ENCODE results near the gene CTIF.

Gene CTIF

DNA sequence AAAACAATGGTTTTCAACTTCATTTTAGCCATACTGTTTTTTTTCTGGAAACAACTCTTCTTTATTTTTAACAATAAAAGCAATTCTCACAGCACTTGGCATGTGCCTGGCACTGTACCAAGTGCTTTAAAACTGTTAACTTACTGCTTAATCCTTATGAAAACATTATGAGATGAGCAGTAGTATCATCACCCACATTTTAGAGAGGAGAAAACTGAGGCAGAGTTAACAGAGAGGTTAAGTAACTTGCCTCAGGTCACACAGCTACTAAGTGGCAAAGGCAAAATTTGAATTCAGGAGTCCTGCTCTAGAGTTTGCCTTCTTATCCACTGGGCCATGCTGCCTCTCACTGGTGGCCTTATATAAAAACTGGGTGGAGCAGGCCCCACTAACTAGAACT lies 23.2 kb downstream of the CTIF start:
- DNase-seq (ENCODE audit: low spot score) = no peak
- Histone ChIP-seq H2BK15ac (ENCODE audit: low read length) (no peak overlapping the region), H3K18ac (ENCODE audit: low read length) (no peak overlapping the region), H3K4ac (ENCODE audit: low read length) (no peak overlapping the region), H3K9me3 (replicated peaks in 1 of 2; ENCODE audit: control insufficient read depth in 2 of 2, insufficient read depth in 1 of 2, low read depth in 1 of 2, low read length in 2 of 2) (peaks cover 0 to 8% of the 10 kb centered on the region in 2 donors), H3K4me2 (ENCODE audit: insufficient read depth, low read length, poor library complexity, severe bottlenecking) (no peak overlapping the region), H4K8ac (ENCODE audit: low read depth, low read length) (no peak overlapping the region), H2AK5ac (ENCODE audit: low read depth, low read length) (no peak overlapping the region), H3K23ac (ENCODE audit: low read depth, low read length, poor library complexity) (no peak overlapping the region), H3K14ac (ENCODE audit: low read length) (no peak overlapping the region), H3K4me1 (ENCODE audit: control insufficient read depth in 2 of 2, insufficient read depth in 1 of 2, low read depth in 1 of 2, low read length in 2 of 2) (peaks cover 3 to 7% of the 10 kb centered on the region in 2 donors), H3K27me3 (ENCODE audit: control insufficient read depth in 3 of 3, insufficient read depth in 3 of 3, low read depth in 1 of 3, low read length in 3 of 3) (no peaks in the 10 kb centered on the region), H3K36me3 (replicated peaks in 1 of 2; ENCODE audit: control insufficient read depth in 2 of 2, insufficient read depth in 2 of 2, low read length in 2 of 2) (no peaks in the 10 kb centered on the region), H2BK5ac (ENCODE audit: low read length) (no peak overlapping the region), H3K27ac (replicated peaks; ENCODE audit: low read length) (no peak overlapping the region), H3K4me3 (ENCODE audit: low read length in 2 of 2) (no peak overlapping the region), H2BK120ac (ENCODE audit: low read depth, low read length) (no peak overlapping the region), H2AFZ (ENCODE audit: low read length) (no peak overlapping the region), H4K91ac (ENCODE audit: low read depth, low read length, poor library complexity) (no peak overlapping the region), H3K9ac (ENCODE audit: low read depth, low read length, poor library complexity) (no peak overlapping the region), H3K79me1 (ENCODE audit: low read depth, low read length) (peaks cover 3% of the 10 kb centered on the region), H2BK12ac (ENCODE audit: low read length) (no peak overlapping the region)

DNA sequence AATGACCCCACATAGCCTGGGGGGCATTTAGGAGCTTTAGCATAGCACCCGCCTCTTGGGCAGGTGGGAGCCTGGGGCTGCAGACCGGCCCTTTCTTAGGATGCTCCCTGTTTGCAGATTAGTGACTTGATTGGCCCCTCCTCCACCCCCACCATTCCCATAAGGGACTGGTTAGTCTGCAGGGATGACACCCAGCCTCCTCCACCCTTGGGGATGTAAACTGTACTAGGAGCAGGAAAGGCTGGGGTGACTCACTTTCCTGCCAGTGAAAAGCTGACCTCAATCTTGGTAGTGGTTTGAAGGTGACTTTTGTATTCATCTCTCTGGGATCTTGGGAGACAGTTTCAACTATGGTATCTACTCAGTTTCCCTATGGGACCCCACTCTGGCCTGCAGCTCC lies 24.2 kb downstream of the CTIF start:
- peaks cover 5% of the 10 kb centered on the region for H3K79me1 ChIP-seq (ENCODE audit: low read depth, low read length)
- no peaks in the 10 kb centered on the region for H3K36me3 ChIP-seq (replicated peaks in 1 of 2; ENCODE audit: control insufficient read depth in 2 of 2, insufficient read depth in 2 of 2, low read length in 2 of 2)
- H3K27ac ChIP-seq (replicated peaks; ENCODE audit: low read length) = no peak overlapping the region
- H3K27me3 ChIP-seq (ENCODE audit: control insufficient read depth in 3 of 3, insufficient read depth in 3 of 3, low read depth in 1 of 3, low read length in 3 of 3) = no peaks in the 10 kb centered on the region
- peaks cover 3 to 7% of the 10 kb centered on the region in 2 donors for H3K4me1 ChIP-seq (ENCODE audit: control insufficient read depth in 2 of 2, insufficient read depth in 1 of 2, low read depth in 1 of 2, low read length in 2 of 2)
- H3K4ac ChIP-seq (ENCODE audit: low read length) = no peak overlapping the region
- no peak overlapping the region for H3K9ac ChIP-seq (ENCODE audit: low read depth, low read length, poor library complexity)
- H3K18ac ChIP-seq (ENCODE audit: low read length) = no peak overlapping the region
- H2AFZ ChIP-seq (ENCODE audit: low read length) = no peak overlapping the region
- H4K8ac ChIP-seq (ENCODE audit: low read depth, low read length) = no peak overlapping the region
- no peak overlapping the region for H2BK12ac ChIP-seq (ENCODE audit: low read length)
- H2BK5ac ChIP-seq (ENCODE audit: low read length) = no peak overlapping the region
- no peak overlapping the region for H3K4me2 ChIP-seq (ENCODE audit: insufficient read depth, low read length, poor library complexity, severe bottlenecking)
- H2BK15ac ChIP-seq (ENCODE audit: low read length) = no peak overlapping the region
- H4K91ac ChIP-seq (ENCODE audit: low read depth, low read length, poor library complexity) = no peak overlapping the region
- no CpG with 5 or more reads among the region's 2 CpGs for WGBS, 2 donors (ENCODE audit: extremely low coverage in 2 of 2, insufficient read length in 2 of 2, insufficient replicate concordance in 1 of 2)
- DNase-seq (ENCODE audit: low spot score) = no peak
- H3K4me3 ChIP-seq (ENCODE audit: low read length in 2 of 2) = no peak overlapping the region
- H3K9me3 ChIP-seq (replicated peaks in 1 of 2; ENCODE audit: control insufficient read depth in 2 of 2, insufficient read depth in 1 of 2, low read depth in 1 of 2, low read length in 2 of 2) = peaks cover 2 to 9% of the 10 kb centered on the region in 2 donors
- H2AK5ac ChIP-seq (ENCODE audit: low read depth, low read length) = no peak overlapping the region
- no peak overlapping the region for H3K14ac ChIP-seq (ENCODE audit: low read length)
- H3K23ac ChIP-seq (ENCODE audit: low read depth, low read length, poor library complexity) = no peak overlapping the region
- no peak overlapping the region for H2BK120ac ChIP-seq (ENCODE audit: low read depth, low read length)

DNA sequence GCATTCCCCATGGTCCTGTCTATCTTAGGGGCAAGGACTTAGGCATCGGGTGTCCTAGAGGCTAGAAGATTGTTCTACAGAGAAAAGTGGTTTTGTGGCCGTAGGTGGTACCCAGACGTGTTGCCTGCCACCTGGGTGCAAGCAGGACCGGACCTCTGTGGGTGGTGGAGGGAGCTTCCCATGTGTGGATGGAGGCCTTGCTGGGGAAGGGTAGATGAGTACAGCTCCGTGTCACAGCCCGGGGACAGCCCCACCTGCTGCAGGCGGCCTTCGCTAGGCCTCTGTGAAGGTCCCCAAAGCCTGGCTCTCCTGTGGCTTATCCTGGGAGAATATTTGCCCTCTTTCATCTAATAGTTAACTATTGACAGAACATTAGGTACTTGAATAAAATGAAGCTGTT lies 25.3 kb downstream of the CTIF start:
- WGBS, 2 donors (ENCODE audit: extremely low coverage in 2 of 2, insufficient read length in 2 of 2, insufficient replicate concordance in 1 of 2) = no CpG with 5 or more reads among the region's 8 CpGs
- no peak for DNase-seq (ENCODE audit: low spot score)
- Histone ChIP-seq H4K8ac (ENCODE audit: low read depth, low read length) (no peak overlapping the region), H3K4ac (ENCODE audit: low read length) (no peak overlapping the region), H3K18ac (ENCODE audit: low read length) (no peak overlapping the region), H2AK5ac (ENCODE audit: low read depth, low read length) (no peak overlapping the region), H3K9me3 (replicated peaks in 1 of 2; ENCODE audit: control insufficient read depth in 2 of 2, insufficient read depth in 1 of 2, low read depth in 1 of 2, low read length in 2 of 2) (peaks cover 5 to 18% of the 10 kb centered on the region in 2 donors), H2BK120ac (ENCODE audit: low read depth, low read length) (no peak overlapping the region), H3K23ac (ENCODE audit: low read depth, low read length, poor library complexity) (peak overlapping the region; percentile 40), H2AFZ (ENCODE audit: low read length) (no peak overlapping the region), H3K4me3 (ENCODE audit: low read length in 2 of 2) (no peak overlapping the region), H2BK15ac (ENCODE audit: low read length) (no peak overlapping the region), H3K14ac (ENCODE audit: low read length) (no peak overlapping the region), H3K9ac (ENCODE audit: low read depth, low read length, poor library complexity) (no peak overlapping the region), H3K4me1 (ENCODE audit: control insufficient read depth in 2 of 2, insufficient read depth in 1 of 2, low read depth in 1 of 2, low read length in 2 of 2) (peaks cover 3 to 7% of the 10 kb centered on the region in 2 donors), H2BK5ac (ENCODE audit: low read length) (no peak overlapping the region), H3K27ac (replicated peaks; ENCODE audit: low read length) (no peak overlapping the region), H2BK12ac (ENCODE audit: low read length) (no peak overlapping the region), H3K36me3 (replicated peaks in 1 of 2; ENCODE audit: control insufficient read depth in 2 of 2, insufficient read depth in 2 of 2, low read length in 2 of 2) (no peaks in the 10 kb centered on the region), H3K79me1 (ENCODE audit: low read depth, low read length) (peaks cover 5% of the 10 kb centered on the region), H3K27me3 (ENCODE audit: control insufficient read depth in 3 of 3, insufficient read depth in 3 of 3, low read depth in 1 of 3, low read length in 3 of 3) (no peaks in the 10 kb centered on the region), H4K91ac (ENCODE audit: low read depth, low read length, poor library complexity) (no peak overlapping the region), H3K4me2 (ENCODE audit: insufficient read depth, low read length, poor library complexity, severe bottlenecking) (no peak overlapping the region)

DNA sequence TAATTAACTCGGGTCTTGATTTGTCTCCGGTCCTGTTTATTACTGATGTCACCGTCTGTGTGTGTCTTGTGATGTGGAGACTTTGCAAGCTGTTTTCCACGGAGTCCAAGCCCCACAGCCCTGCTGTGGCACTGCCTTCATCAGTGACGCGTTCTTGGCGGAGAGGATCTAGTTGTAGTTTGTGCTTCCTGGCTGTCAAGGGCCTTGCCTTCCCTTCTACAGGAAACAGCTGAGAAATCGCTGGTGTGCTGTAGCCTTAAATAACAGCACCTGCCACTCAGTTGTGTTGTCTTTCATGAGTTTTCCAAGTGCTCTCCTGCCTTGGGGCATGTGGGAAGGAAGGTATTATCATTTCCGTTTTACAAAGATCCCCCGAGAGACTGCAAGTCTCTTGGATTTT lies 26.3 kb downstream of the CTIF start:
- H2AFZ ChIP-seq (ENCODE audit: low read length) = no peak overlapping the region
- H3K9ac ChIP-seq (ENCODE audit: low read depth, low read length, poor library complexity) = no peak overlapping the region
- WGBS, 2 donors (ENCODE audit: extremely low coverage in 2 of 2, insufficient read length in 2 of 2, insufficient replicate concordance in 1 of 2) = no CpG with 5 or more reads among the region's 10 CpGs
- no peak overlapping the region for H2AK5ac ChIP-seq (ENCODE audit: low read depth, low read length)
- no peak overlapping the region for H3K27ac ChIP-seq (replicated peaks; ENCODE audit: low read length)
- H3K4ac ChIP-seq (ENCODE audit: low read length) = no peak overlapping the region
- H2BK5ac ChIP-seq (ENCODE audit: low read length) = no peak overlapping the region
- H3K4me2 ChIP-seq (ENCODE audit: insufficient read depth, low read length, poor library complexity, severe bottlenecking) = no peak overlapping the region
- no peak overlapping the region for H4K8ac ChIP-seq (ENCODE audit: low read depth, low read length)
- no peak overlapping the region for H2BK15ac ChIP-seq (ENCODE audit: low read length)
- H3K18ac ChIP-seq (ENCODE audit: low read length) = no peak overlapping the region
- no peak overlapping the region for H4K91ac ChIP-seq (ENCODE audit: low read depth, low read length, poor library complexity)
- peaks cover 5 to 10% of the 10 kb centered on the region in 2 donors for H3K9me3 ChIP-seq (replicated peaks in 1 of 2; ENCODE audit: control insufficient read depth in 2 of 2, insufficient read depth in 1 of 2, low read depth in 1 of 2, low read length in 2 of 2)
- H3K4me1 ChIP-seq (ENCODE audit: control insufficient read depth in 2 of 2, insufficient read depth in 1 of 2, low read depth in 1 of 2, low read length in 2 of 2) = peaks cover 7 to 8% of the 10 kb centered on the region in 2 donors
- DNase-seq (ENCODE audit: low spot score) = no peak
- H3K4me3 ChIP-seq (ENCODE audit: low read length in 2 of 2) = no peak overlapping the region
- no peaks in the 10 kb centered on the region for H3K36me3 ChIP-seq (replicated peaks in 1 of 2; ENCODE audit: control insufficient read depth in 2 of 2, insufficient read depth in 2 of 2, low read length in 2 of 2)
- H3K23ac ChIP-seq (ENCODE audit: low read depth, low read length, poor library complexity) = no peak overlapping the region
- H2BK120ac ChIP-seq (ENCODE audit: low read depth, low read length) = no peak overlapping the region
- no peak overlapping the region for H2BK12ac ChIP-seq (ENCODE audit: low read length)
- peaks cover 5% of the 10 kb centered on the region for H3K79me1 ChIP-seq (ENCODE audit: low read depth, low read length)
- no peak overlapping the region for H3K14ac ChIP-seq (ENCODE audit: low read length)
- H3K27me3 ChIP-seq (ENCODE audit: control insufficient read depth in 3 of 3, insufficient read depth in 3 of 3, low read depth in 1 of 3, low read length in 3 of 3) = no peaks in the 10 kb centered on the region
